Ovary (tissue), 3 donors: ENCODE results near the gene TAS2R1.

ENCODE experiments used
- POLR2A ChIP-seq: fragments of 450-650 bp; IDR thresholded peaks from one replicate; pipeline ENCODE4 v1.6.1; 2017; ENCODE audit warnings: antibody characterized with exemption, mild to moderate bottlenecking, moderate library complexity
- TF ChIP-seq, protein P1 (sequence below), 3 donors: fragments of 450-650 bp in 2 of 3; fragments of 200-600 bp in 1 of 3; IDR thresholded peaks; one replicate each; pipeline versions ENCODE4 v1.5.1 to v1.8.0; 2016 to 2022; ENCODE audit warnings: antibody characterized with exemption in 3 of 3, mild to moderate bottlenecking in 1 of 3
- donor health status: DM: no; HTN: no; CAD: no.

- TF ChIP-seq, protein P1, sequence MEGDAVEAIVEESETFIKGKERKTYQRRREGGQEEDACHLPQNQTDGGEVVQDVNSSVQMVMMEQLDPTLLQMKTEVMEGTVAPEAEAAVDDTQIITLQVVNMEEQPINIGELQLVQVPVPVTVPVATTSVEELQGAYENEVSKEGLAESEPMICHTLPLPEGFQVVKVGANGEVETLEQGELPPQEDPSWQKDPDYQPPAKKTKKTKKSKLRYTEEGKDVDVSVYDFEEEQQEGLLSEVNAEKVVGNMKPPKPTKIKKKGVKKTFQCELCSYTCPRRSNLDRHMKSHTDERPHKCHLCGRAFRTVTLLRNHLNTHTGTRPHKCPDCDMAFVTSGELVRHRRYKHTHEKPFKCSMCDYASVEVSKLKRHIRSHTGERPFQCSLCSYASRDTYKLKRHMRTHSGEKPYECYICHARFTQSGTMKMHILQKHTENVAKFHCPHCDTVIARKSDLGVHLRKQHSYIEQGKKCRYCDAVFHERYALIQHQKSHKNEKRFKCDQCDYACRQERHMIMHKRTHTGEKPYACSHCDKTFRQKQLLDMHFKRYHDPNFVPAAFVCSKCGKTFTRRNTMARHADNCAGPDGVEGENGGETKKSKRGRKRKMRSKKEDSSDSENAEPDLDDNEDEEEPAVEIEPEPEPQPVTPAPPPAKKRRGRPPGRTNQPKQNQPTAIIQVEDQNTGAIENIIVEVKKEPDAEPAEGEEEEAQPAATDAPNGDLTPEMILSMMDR (IDR thresholded peaks at IDR 0.05), result no peak
- TF ChIP-seq POLR2A, result no peak
These were observed 24.9 kb downstream of the TAS2R1 start for GRCh38 chr5:9605041-9605838.
